Measurements from ENCODE around the gene DHX57.
"Not testable (repeated sequence)": the region's sequence is repeated elsewhere in the genome, so short reads cannot be mapped to it uniquely, and the experiment has no call there.

DHX57 gene

GRCh38 chr2:38863061-38863695 is 12.6 kb downstream of the DHX57 start:
- FAIRE-seq = no peak

GRCh38 chr2:38862476-38862875 is 13.3 kb downstream of the DHX57 start:
- FAIRE-seq = no peak

GRCh38 chr2:38856165-38856564 is 19.6 kb downstream of the DHX57 start:
- no peak for FAIRE-seq

- no peak for FAIRE-seq
Measured at GRCh38 chr2:38850045-38850444, 25.7 kb downstream of the DHX57 start.

GRCh38 chr2:38836791-38837190 is 38.9 kb downstream of the DHX57 start:
- no peak for FAIRE-seq

GRCh38 chr2:38835990-38836389 is 39.7 kb downstream of the DHX57 start:
- FAIRE-seq = no peak

GRCh38 chr2:38835015-38835601 is 40.6 kb downstream of the DHX57 start:
- no peak for FAIRE-seq

GRCh38 chr2:38830526-38831159 is 45.1 kb downstream of the DHX57 start:
- no peak for FAIRE-seq

GRCh38 chr2:38829971-38830370 is 45.8 kb downstream of the DHX57 start:
- no peak for FAIRE-seq

- no peak for FAIRE-seq
Measured at GRCh38 chr2:38828460-38828859, 47.3 kb downstream of the DHX57 start.

GRCh38 chr2:38827539-38828145 is 48.1 kb downstream of the DHX57 start:
- not testable (repeated sequence) for FAIRE-seq

- FAIRE-seq = no peak
Measured at GRCh38 chr2:38825956-38826355, 49.8 kb downstream of the DHX57 start.

- FAIRE-seq = no peak
Measured at GRCh38 chr2:38824906-38825305, 50.8 kb downstream of the DHX57 start.

- FAIRE-seq = no peak
Measured at GRCh38 chr2:38823386-38823785, 52.3 kb downstream of the DHX57 start.

GRCh38 chr2:38818565-38818964 is 57.2 kb downstream of the DHX57 start:
- FAIRE-seq = no peak

- FAIRE-seq = no peak
Measured at GRCh38 chr2:38815936-38816335, 59.8 kb downstream of the DHX57 start.

GRCh38 chr2:38810488-38810887 is 65.2 kb downstream of the DHX57 start:
- no peak for FAIRE-seq

GRCh38 chr2:38808677-38809076 is 67.1 kb downstream of the DHX57 start:
- FAIRE-seq = no peak

- no peak for FAIRE-seq
Measured at GRCh38 chr2:38806733-38807059, 69.0 kb downstream of the DHX57 start.

GRCh38 chr2:38806015-38806732 is 69.6 kb downstream of the DHX57 start:
- FAIRE-seq = no peak

GRCh38 chr2:38797953-38798352 is 77.8 kb downstream of the DHX57 start:
- FAIRE-seq = no peak

GRCh38 chr2:38797250-38797676 is 78.5 kb downstream of the DHX57 start:
- FAIRE-seq = no peak

- FAIRE-seq = not testable (repeated sequence)
Measured at GRCh38 chr2:38795016-38795415, 80.7 kb downstream of the DHX57 start.

All from A204.1 (cell line).